ENCODE measurements around the gene UNC13A.

DNA sequence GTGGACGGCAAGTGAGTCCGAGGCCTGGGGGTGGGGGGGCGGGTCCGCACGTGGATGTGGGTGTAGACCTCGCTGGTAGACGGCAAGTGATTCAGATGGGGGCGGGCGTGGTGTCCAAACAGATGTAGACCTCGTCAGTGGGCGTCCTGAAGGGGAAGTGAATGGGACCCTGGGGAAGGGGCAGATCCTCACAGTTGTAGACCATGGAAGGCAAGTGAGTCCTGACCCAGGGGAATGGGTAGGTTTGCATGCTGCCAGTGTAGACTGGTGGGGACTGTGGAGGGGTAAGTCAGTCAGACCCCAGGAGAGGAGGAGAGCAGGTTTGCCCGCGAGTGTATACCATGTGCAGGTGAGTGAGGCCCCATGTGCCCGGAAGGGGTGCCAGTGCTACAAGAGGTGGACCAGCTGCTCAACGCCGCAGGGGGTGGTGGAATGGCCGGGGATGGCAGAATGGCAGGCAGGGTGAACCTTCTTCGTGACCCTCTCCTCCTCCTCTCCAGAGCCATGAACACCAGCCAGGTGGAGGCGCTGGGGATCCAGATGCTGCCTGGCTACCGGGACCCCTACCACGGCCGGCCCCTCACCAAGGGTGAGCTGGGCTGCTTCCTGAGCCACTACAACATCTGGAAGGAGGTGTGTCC is 110.6 kb downstream of the UNC13A start:
- TF ChIP-seq CTCF (IDR thresholded peaks at IDR 0.05) (no peak), POLR2A (IDR thresholded peaks at IDR 0.05) (no peak), EP300 (IDR thresholded peaks at IDR 0.05) (no peak)

All from gastroesophageal sphincter (tissue), 3 donors.